HepG2 (cell line): ENCODE data around the gene CTCF. TPM values are rescaled to one million over a fixed set of nuclear protein-coding genes. Genes with fewer than 3 reads are reported as not detected.

ENCODE experiments used
- CEBPG ChIP-seq: IDR thresholded peaks from 2 replicates; pipeline ENCODE4 v1.6.1; 2016
- JUN ChIP-seq: sonication (generic); formaldehyde crosslinking; IDR thresholded peaks from 2 replicates; pipeline ENCODE4 v1.4.0; 2020; ENCODE audit warnings: mild to moderate bottlenecking, missing genetic modification reagents
- MLLT10 ChIP-seq: sonication (generic); formaldehyde crosslinking; IDR thresholded peaks from 2 replicates; pipeline ENCODE4 v1.4.0; 2020; ENCODE audit warnings: missing genetic modification reagents
- SETDB1 ChIP-seq: sonication (generic); formaldehyde crosslinking; IDR thresholded peaks from 2 replicates; pipeline ENCODE4 v1.5.1; 2020; ENCODE audit warnings: missing genetic modification reagents, mild to moderate bottlenecking, borderline replicate concordance
- ZNF530 ChIP-seq: sonication (generic); formaldehyde crosslinking; IDR thresholded peaks from 2 replicates; pipeline ENCODE4 v1.5.0; 2020; ENCODE audit warnings: low read depth, mild to moderate bottlenecking, missing genetic modification reagents
- polyA plus RNA-seq, 8 experiments: library from polyadenylated mRNA; depleted of rRNA in 3 of 8; stranded (reverse) in 7 of 8; unstranded in 1 of 8; fragments of >200 nt; fragmentation: Illumina TruSeq in 4 of 8; extraction: Trizol in 4 of 8; gene quantifications; 2 replicates each; pipeline versions ENCODE4 v1.2.1 to v1.2.3, GENCODE V29; 2011 to 2016; ENCODE audit warnings: low read depth in 4 of 8, missing spikeins in 1 of 8, mixed read lengths in 1 of 8; ENCODE audit not compliant: insufficient read depth in 1 of 8
- total RNA-seq, 5 experiments: library from RNA; depleted of rRNA; stranded (reverse); fragments of >200 nt; fragmentation: Illumina TruSeq; extraction: Trizol; gene quantifications; 2 replicates each; pipeline ENCODE4 v1.2.3, GENCODE V29; 2016; ENCODE audit warnings: low read depth in 1 of 5
- TF ChIP-seq, protein P1 (sequence below): sonication (generic); formaldehyde crosslinking; IDR thresholded peaks from 2 replicates; pipeline ENCODE4 v1.5.1; 2020; ENCODE audit warnings: mild to moderate bottlenecking, missing genetic modification reagents, borderline replicate concordance
- TF ChIP-seq, protein P2 (sequence below), 2 experiments: sonication (generic) in 1 of 2; formaldehyde crosslinking in 1 of 2; IDR thresholded peaks; 2 replicates each; pipeline versions ENCODE4 v1.4.0 to v1.6.1; 2016 to 2020; ENCODE audit warnings: borderline replicate concordance in 1 of 2, low read depth in 1 of 2, mild to moderate bottlenecking in 1 of 2, missing genetic modification reagents in 1 of 2
- TF ChIP-seq, protein P3 (sequence below), 2 experiments: sonication (generic) in 1 of 2; formaldehyde crosslinking in 1 of 2; IDR thresholded peaks; 2 replicates each; pipeline versions ENCODE4 v1.5.1 to v1.6.1; 2011 to 2020; ENCODE audit warnings: borderline replicate concordance in 1 of 2, low read depth in 1 of 2, low read length in 1 of 2, mild to moderate bottlenecking in 1 of 2, missing genetic modification reagents in 1 of 2, moderate library complexity in 1 of 2
- TF ChIP-seq, protein P4 (sequence below): sonication (generic); formaldehyde crosslinking; IDR thresholded peaks from 2 replicates; pipeline ENCODE4 v1.4.0; 2020; ENCODE audit warnings: mild to moderate bottlenecking, low read depth, missing genetic modification reagents
- TF ChIP-seq, protein P5 (sequence below): sonication (generic); formaldehyde crosslinking; conservative IDR thresholded peaks from 2 replicates; pipeline ENCODE4 v1.4.0; 2020; ENCODE audit warnings: missing genetic modification reagents

The CTCF gene
- total and polyA plus RNA-seq, 2 of the 13 experiments (the other 11 are each of a cell fraction or from before 2014, with no cell fraction given): 19.5 to 37.5 TPM

DNA sequence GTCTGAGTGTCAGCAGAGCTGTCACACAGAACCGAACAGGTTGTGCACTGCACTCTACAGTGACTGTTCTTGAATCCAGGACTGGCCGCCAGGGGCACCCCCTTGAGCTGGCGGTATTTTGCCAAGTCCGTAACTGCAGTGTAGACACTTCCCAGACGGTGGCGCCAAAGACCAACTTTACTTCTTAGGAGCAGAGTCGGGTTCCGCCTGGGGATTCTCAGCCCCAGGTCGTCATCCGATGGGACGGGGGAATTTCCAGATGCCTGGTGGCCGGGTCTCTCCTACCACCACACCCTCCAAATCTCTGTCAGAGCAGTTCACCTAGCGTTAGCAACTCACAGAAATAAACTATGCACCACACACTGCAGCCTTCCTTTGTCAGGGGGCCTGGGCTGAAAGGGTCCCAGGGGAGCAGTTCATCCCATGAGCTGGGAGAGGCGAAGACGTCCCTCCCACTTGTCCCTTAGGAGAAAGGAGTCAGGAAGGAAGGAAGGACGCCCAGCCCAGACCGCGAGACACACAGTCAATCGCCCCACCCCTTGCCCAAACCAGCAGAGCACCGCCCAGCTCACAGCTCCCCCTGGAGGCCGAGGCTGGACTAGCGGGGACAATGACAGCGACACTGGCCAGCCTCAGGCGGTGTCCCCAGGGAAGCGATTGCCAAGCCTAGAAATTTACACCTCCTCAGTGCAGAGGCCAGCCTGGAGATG is 41.1 kb upstream of the CTCF start (continued):
- TF ChIP-seq, protein P1, sequence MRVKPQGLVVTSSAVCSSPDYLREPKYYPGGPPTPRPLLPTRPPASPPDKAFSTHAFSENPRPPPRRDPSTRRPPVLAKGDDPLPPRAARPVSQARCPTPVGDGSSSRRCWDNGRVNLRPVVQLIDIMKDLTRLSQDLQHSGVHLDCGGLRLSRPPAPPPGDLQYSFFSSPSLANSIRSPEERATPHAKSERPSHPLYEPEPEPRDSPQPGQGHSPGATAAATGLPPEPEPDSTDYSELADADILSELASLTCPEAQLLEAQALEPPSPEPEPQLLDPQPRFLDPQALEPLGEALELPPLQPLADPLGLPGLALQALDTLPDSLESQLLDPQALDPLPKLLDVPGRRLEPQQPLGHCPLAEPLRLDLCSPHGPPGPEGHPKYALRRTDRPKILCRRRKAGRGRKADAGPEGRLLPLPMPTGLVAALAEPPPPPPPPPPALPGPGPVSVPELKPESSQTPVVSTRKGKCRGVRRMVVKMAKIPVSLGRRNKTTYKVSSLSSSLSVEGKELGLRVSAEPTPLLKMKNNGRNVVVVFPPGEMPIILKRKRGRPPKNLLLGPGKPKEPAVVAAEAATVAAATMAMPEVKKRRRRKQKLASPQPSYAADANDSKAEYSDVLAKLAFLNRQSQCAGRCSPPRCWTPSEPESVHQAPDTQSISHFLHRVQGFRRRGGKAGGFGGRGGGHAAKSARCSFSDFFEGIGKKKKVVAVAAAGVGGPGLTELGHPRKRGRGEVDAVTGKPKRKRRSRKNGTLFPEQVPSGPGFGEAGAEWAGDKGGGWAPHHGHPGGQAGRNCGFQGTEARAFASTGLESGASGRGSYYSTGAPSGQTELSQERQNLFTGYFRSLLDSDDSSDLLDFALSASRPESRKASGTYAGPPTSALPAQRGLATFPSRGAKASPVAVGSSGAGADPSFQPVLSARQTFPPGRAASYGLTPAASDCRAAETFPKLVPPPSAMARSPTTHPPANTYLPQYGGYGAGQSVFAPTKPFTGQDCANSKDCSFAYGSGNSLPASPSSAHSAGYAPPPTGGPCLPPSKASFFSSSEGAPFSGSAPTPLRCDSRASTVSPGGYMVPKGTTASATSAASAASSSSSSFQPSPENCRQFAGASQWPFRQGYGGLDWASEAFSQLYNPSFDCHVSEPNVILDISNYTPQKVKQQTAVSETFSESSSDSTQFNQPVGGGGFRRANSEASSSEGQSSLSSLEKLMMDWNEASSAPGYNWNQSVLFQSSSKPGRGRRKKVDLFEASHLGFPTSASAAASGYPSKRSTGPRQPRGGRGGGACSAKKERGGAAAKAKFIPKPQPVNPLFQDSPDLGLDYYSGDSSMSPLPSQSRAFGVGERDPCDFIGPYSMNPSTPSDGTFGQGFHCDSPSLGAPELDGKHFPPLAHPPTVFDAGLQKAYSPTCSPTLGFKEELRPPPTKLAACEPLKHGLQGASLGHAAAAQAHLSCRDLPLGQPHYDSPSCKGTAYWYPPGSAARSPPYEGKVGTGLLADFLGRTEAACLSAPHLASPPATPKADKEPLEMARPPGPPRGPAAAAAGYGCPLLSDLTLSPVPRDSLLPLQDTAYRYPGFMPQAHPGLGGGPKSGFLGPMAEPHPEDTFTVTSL (CRISPR knock-in tag): no peak
- TF ChIP-seq CEBPG (CRISPR knock-in tag): no peak; the same call in 1 of the 2 replicates
- TF ChIP-seq, protein P2, sequence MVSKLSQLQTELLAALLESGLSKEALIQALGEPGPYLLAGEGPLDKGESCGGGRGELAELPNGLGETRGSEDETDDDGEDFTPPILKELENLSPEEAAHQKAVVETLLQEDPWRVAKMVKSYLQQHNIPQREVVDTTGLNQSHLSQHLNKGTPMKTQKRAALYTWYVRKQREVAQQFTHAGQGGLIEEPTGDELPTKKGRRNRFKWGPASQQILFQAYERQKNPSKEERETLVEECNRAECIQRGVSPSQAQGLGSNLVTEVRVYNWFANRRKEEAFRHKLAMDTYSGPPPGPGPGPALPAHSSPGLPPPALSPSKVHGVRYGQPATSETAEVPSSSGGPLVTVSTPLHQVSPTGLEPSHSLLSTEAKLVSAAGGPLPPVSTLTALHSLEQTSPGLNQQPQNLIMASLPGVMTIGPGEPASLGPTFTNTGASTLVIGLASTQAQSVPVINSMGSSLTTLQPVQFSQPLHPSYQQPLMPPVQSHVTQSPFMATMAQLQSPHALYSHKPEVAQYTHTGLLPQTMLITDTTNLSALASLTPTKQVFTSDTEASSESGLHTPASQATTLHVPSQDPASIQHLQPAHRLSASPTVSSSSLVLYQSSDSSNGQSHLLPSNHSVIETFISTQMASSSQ (IDR thresholded peaks at IDR 0.05; ENCODE audit: low read depth): no peak
- TF ChIP-seq, protein P2 (CRISPR knock-in tag; IDR thresholded peaks at IDR 0.05; ENCODE audit: borderline replicate concordance): peak; percentile 56; the same call in 1 of the 2 replicates
- TF ChIP-seq, protein P3, sequence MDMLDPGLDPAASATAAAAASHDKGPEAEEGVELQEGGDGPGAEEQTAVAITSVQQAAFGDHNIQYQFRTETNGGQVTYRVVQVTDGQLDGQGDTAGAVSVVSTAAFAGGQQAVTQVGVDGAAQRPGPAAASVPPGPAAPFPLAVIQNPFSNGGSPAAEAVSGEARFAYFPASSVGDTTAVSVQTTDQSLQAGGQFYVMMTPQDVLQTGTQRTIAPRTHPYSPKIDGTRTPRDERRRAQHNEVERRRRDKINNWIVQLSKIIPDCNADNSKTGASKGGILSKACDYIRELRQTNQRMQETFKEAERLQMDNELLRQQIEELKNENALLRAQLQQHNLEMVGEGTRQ (IDR thresholded peaks at IDR 0.05; ENCODE audit: low read depth, low read length): no peak
- TF ChIP-seq, protein P3 (CRISPR knock-in tag; IDR thresholded peaks at IDR 0.05; ENCODE audit: borderline replicate concordance): no peak
- TF ChIP-seq JUN (CRISPR knock-in tag): no peak
- TF ChIP-seq, protein P4, sequence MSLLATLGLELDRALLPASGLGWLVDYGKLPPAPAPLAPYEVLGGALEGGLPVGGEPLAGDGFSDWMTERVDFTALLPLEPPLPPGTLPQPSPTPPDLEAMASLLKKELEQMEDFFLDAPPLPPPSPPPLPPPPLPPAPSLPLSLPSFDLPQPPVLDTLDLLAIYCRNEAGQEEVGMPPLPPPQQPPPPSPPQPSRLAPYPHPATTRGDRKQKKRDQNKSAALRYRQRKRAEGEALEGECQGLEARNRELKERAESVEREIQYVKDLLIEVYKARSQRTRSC (CRISPR knock-in tag): 0 out of 2 replicates have a peak, but pooled peaks have one; percentile 44
- TF ChIP-seq, protein P5, sequence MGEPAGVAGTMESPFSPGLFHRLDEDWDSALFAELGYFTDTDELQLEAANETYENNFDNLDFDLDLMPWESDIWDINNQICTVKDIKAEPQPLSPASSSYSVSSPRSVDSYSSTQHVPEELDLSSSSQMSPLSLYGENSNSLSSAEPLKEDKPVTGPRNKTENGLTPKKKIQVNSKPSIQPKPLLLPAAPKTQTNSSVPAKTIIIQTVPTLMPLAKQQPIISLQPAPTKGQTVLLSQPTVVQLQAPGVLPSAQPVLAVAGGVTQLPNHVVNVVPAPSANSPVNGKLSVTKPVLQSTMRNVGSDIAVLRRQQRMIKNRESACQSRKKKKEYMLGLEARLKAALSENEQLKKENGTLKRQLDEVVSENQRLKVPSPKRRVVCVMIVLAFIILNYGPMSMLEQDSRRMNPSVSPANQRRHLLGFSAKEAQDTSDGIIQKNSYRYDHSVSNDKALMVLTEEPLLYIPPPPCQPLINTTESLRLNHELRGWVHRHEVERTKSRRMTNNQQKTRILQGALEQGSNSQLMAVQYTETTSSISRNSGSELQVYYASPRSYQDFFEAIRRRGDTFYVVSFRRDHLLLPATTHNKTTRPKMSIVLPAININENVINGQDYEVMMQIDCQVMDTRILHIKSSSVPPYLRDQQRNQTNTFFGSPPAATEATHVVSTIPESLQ (CRISPR knock-in tag): no peak
- no peak for TF ChIP-seq MLLT10
- TF ChIP-seq ZNF530 (CRISPR knock-in tag): no peak
- no peak for TF ChIP-seq SETDB1 (CRISPR knock-in tag)
